Activated CD8-positive, alpha-beta T cell treated with anti-CD3 and anti-CD28 coated beads, Interleukin-2, amount 10 ng/mL, durations not matched to agents 7 days and 5 days (primary cell): Measurements from ENCODE around the gene BLM. TPM values are rescaled to one million over a fixed set of nuclear protein-coding genes. Genes with fewer than 3 reads are reported as not detected.
A peak's percentile ranks its signal among the peaks of the same experiment; 100 is the strongest.

Source experiments
- ATAC-seq: fragments of 150-1000 bp; cut with Tn5 transposase; one replicate; pipeline ENCODE4 v1.10.0; 2021; ENCODE audit warnings: moderate library complexity
- CTCF ChIA-PET: fragments of 350-600 bp; sonication (Branson Sonifier 250); formaldehyde crosslinking; loops from one replicate; lab custom pipeline; 2021; ENCODE audit warnings: antibody characterized with exemption; lab: Charles Lee
- POLR2A ChIA-PET: fragments of 350-600 bp; sonication (Branson Sonifier 250); formaldehyde crosslinking; loops from one replicate; lab custom pipeline; 2021; ENCODE audit warnings: antibody characterized with exemption; lab: Charles Lee
- DNase-seq: peaks from one replicate; pipeline ENCODE4 v3.0.0-alpha.2; 2020
- H3K27ac Mint-ChIP-seq: one replicate; pipeline ENCODE4 v1.8.0; 2021; ENCODE audit warnings: mild to moderate bottlenecking, mixed read lengths
- H3K27me3 Mint-ChIP-seq: one replicate; pipeline ENCODE4 v1.8.0; 2021; ENCODE audit warnings: low read depth, mixed read lengths
- H3K36me3 Mint-ChIP-seq: one replicate; pipeline ENCODE4 v1.8.0; 2021; ENCODE audit warnings: low read depth, mixed read lengths
- H3K4me1 Mint-ChIP-seq: one replicate; pipeline ENCODE4 v1.8.0; 2021; ENCODE audit warnings: low read depth, mixed read lengths
- H3K4me3 Mint-ChIP-seq: one replicate; pipeline ENCODE4 v1.8.0; 2021; ENCODE audit warnings: mild to moderate bottlenecking, mixed read lengths
- H3K9me3 Mint-ChIP-seq: one replicate; pipeline ENCODE4 v1.8.0; 2022; ENCODE audit warnings: mixed read lengths; ENCODE audit not compliant: insufficient read depth
- total RNA-seq, 2 experiments: library from RNA; stranded (reverse); gene quantifications; one replicate each; pipeline ENCODE4 v1.2.3, GENCODE V29; 2021

Gene BLM
- total RNA-seq, 2 experiments from 2014 or later = 52.3 to 57.4 TPM

DNA sequence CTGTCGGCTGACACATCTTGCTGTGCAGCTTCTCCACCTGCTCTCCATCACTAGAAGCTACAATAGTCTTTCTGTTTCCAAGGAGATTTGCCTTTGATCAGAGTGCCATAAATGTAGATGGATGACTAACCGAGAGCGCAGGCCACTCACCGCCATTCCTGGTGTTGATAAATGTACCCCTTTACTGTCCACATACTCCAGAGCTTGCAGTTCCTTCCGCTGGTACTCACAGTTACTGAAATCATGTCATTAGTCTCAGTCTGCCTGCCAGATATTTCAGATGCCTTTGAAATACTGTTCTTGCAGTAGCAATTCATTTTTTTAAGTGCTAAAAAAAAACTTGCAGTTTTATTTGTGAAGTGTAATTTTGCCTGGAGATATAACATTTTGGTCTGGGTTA is 72.3 kb downstream of the BLM start:
- no peak for DNase-seq
- peaks cover 64% of the 10 kb centered on the region for H3K36me3 Mint-ChIP-seq
- peaks cover 11% of the 10 kb centered on the region for H3K4me1 Mint-ChIP-seq
- H3K9me3 Mint-ChIP-seq = no peaks in the 10 kb centered on the region
- no peak for ATAC-seq
- H3K4me3 Mint-ChIP-seq = no peak overlapping the region
- no peak overlapping the region for H3K27ac Mint-ChIP-seq
- POLR2A ChIA-PET = interaction anchor here (0.5 to 0.8 kb wide), 2 partner anchors 89 to 113 kb away, joined by 3 read pairs; partner anchors contain the start of gene MAN2A2
- no peaks in the 10 kb centered on the region for H3K27me3 Mint-ChIP-seq
- CTCF ChIA-PET = interaction anchor here (0.8 to 1.5 kb wide), 6 partner anchors 8 to 96 kb away, joined by 3 to 9 read pairs (median 3); partner anchors contain the start of gene BLM

DNA sequence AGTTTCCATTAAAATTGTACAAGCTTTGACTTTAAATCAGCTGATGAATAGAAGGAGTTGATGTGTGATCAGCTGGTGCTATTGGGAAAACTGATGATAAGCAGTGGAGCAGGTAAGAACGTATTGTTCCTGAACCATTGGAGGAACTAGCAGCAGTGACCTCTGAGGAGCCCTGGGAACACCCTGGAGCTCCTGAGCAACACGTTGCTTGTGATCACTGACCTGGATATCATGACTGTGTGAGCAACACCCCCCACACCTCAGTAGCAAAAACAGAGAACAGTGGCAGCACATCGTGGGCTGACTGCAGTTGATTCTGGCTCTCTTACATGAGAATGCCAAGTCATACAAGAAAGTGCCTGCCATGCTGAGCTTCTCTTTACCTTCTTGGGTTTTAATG is 72.9 kb downstream of the BLM start:
- Mint-ChIP-seq H3K36me3 (peaks cover 64% of the 10 kb centered on the region), H3K4me1 (peaks cover 7% of the 10 kb centered on the region), H3K4me3 (no peak overlapping the region), H3K9me3 (no peaks in the 10 kb centered on the region), H3K27me3 (no peaks in the 10 kb centered on the region), H3K27ac (no peak overlapping the region)
- DNase-seq (no peak), ATAC-seq (no peak)
- POLR2A ChIA-PET = interaction anchor here (0.5 to 0.8 kb wide), 2 partner anchors 90 to 113 kb away, joined by 3 read pairs; partner anchors contain the start of gene MAN2A2
- CTCF ChIA-PET = interaction anchor here (0.6 to 1.8 kb wide), 8 partner anchors 9 to 714 kb away, joined by 3 to 9 read pairs (median 3); partner anchors contain the start of genes BLM and HDDC3

DNA sequence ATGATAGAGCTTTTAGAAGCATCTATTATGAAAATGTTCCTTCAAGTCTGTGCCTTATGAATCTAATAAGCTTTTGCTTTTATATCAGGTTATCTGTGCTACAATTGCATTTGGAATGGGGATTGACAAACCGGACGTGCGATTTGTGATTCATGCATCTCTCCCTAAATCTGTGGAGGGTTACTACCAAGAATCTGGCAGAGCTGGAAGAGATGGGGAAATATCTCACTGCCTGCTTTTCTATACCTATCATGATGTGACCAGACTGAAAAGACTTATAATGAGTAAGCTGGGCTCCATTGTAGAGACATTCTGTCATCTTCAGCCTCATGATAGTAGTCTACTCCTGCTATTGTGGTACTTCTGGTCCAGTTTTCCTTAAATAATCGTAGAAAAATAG is 73.4 kb downstream of the BLM start:
- CTCF ChIA-PET = interaction anchor here (0.6 to 1.8 kb wide), 6 partner anchors 8 to 714 kb away, joined by 3 to 9 read pairs (median 4); partner anchors contain the start of gene HDDC3
- POLR2A ChIA-PET = interaction anchor here (0.6 kb wide), 1 partner anchor 10 kb away, joined by 3 read pairs; no protein-coding TSS in a partner anchor
- Mint-ChIP-seq H3K27ac (no peak overlapping the region), H3K27me3 (no peaks in the 10 kb centered on the region), H3K4me3 (no peak overlapping the region), H3K4me1 (peaks cover 3% of the 10 kb centered on the region), H3K9me3 (no peaks in the 10 kb centered on the region), H3K36me3 (peaks cover 66% of the 10 kb centered on the region)
- ATAC-seq (no peak), DNase-seq (no peak)

DNA sequence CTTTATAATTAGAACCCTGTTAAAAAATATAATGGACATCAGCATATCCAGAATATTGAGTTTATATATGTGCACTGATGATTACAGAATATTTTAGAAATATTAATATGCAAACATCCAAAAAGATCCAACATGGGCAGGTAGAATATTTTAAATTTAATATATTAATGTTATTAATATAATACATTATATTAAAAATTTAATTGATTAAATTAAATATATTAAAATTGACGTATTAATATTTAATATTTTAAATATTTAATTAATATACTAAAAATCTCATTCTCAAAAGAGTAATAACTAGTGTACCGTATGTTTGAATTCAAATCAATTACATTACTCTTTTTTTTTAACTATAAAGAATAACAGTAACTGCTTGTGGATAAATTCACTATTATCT is 77.4 kb downstream of the BLM start:
- no peaks in the 10 kb centered on the region for H3K9me3 Mint-ChIP-seq
- CTCF ChIA-PET = interaction anchor here (1.9 kb wide), 1 partner anchor 12 kb away, joined by 6 read pairs; no protein-coding TSS in a partner anchor
- no peaks in the 10 kb centered on the region for H3K27me3 Mint-ChIP-seq
- peaks cover 3% of the 10 kb centered on the region for H3K4me1 Mint-ChIP-seq
- POLR2A ChIA-PET = interaction anchor here (0.7 kb wide), 1 partner anchor 17 kb away, joined by 3 read pairs; no protein-coding TSS in a partner anchor
- no peak for ATAC-seq
- no peak overlapping the region for H3K27ac Mint-ChIP-seq
- H3K4me3 Mint-ChIP-seq = no peak overlapping the region
- DNase-seq = no peak
- peaks cover 69% of the 10 kb centered on the region for H3K36me3 Mint-ChIP-seq

DNA sequence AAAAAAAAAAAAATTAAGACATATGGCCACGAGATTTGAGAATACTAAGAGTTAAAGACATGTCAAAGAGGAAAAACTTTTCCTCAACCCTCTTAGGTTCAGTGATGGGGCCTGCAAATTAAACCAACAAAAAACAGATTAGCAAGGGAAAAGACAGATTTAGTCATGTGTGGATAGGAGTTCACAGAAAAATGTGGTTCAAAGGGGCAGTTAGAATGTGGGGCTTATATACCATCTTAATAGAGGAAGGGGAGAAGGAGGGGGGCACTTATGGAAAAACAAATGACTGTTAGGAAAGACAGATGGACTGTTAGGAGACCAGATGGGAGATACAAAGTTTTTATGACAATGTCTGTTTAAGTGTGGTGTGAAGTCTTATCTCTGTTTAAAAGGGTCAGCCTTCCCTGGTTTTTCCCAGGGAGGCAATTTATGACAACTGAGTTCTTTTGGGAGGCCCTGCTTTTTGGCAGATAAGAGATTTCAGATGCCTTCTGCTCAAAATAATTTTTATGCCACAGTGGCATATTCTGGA is 82.6 kb downstream of the BLM start:
- POLR2A ChIA-PET = no interaction called here
- DNase-seq = no peak
- Mint-ChIP-seq H3K4me3 (no peak overlapping the region), H3K9me3 (no peaks in the 10 kb centered on the region), H3K4me1 (peaks cover 13% of the 10 kb centered on the region), H3K27me3 (no peaks in the 10 kb centered on the region), H3K27ac (peak overlapping the region; percentile 16), H3K36me3 (peaks cover 70% of the 10 kb centered on the region)
- CTCF ChIA-PET = interaction anchor here (2.1 kb wide), 1 partner anchor 86 kb away, joined by 5 read pairs; no protein-coding TSS in a partner anchor
- no peak for ATAC-seq

DNA sequence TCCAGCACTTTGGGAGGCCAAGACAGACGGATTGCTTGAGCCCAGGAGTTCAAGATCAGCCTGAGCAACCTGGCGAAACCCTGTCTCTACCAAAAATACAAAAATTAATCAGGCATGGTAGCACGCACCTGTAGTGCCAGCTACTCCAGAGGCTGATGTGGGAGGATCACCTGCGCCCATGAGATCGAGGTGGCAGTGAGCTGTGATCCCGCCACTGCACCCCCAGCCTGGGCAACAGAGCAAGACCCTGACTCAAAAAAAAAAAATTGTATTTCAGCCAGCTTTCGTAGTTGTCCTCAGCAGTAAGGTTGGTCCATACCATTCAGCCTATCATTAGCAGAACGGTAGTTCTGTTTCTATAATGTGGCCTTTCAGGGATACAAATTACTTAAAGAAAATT is 84.7 kb downstream of the BLM start:
- Mint-ChIP-seq H3K4me1 (peaks cover 18% of the 10 kb centered on the region), H3K9me3 (no peaks in the 10 kb centered on the region)

DNA sequence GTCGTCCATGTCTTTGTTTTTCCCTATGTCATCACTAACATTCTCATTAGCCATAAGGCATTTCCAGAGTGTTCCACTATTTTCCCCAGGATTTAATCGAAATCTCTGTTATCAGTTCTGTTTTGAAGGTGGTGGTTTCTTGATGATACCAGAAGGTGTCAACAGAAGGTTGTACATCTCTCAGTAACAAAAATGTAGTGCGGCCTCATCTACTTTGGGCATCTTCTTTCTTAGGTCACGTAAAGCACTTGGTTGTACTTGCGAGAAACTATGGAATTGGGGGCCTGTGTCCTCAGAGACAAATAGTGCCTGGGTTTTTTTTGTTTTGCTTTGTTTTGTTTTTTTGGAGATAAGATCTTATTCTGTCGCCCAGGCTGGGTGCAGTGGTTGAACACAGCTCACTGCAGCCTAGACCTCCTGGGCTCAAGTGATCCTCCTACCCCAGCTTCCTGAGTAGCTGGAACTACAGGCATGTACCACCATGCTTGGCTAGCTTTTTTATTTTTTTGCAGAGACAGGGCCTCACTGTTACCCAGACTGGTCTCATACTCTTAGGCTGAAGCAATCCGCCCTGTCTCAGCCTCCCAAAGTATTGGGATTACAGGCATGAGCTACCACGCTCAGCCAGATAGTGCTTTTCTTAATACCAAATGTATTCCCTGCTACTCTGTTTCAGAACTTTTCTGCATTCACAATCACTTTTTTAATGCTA is 90.1 kb downstream of the BLM start:
- Mint-ChIP-seq H3K4me1 (peaks cover 54% of the 10 kb centered on the region), H3K27me3 (no peaks in the 10 kb centered on the region), H3K9me3 (no peaks in the 10 kb centered on the region), H3K36me3 (peaks cover 68% of the 10 kb centered on the region), H3K4me3 (no peak overlapping the region), H3K27ac (peak overlapping the region; percentile 59)
- CTCF ChIA-PET = interaction anchor here (1.2 to 3.3 kb wide), 5 partner anchors 21 to 126 kb away, joined by 3 to 37 read pairs (median 7); partner anchors contain the start of genes HDDC3 and MAN2A2
- DNase-seq (no peak), ATAC-seq (peak; percentile 70)
- POLR2A ChIA-PET = interaction anchor here (1.4 kb wide), 1 partner anchor 23 kb away, joined by 3 read pairs; no protein-coding TSS in a partner anchor

More for the DNA sequence above, 84.7 kb downstream of the BLM start:
- POLR2A ChIA-PET = no interaction called here
- no peak for ATAC-seq
- Mint-ChIP-seq H3K27ac (no peak overlapping the region), H3K27me3 (no peaks in the 10 kb centered on the region), H3K36me3 (peaks cover 54% of the 10 kb centered on the region), H3K4me3 (no peak overlapping the region)
- no peak for DNase-seq
- CTCF ChIA-PET = interaction anchor here (0.6 to 1.0 kb wide), 2 partner anchors 13 to 154 kb away, joined by 3 to 4 read pairs; no protein-coding TSS in a partner anchor

DNA sequence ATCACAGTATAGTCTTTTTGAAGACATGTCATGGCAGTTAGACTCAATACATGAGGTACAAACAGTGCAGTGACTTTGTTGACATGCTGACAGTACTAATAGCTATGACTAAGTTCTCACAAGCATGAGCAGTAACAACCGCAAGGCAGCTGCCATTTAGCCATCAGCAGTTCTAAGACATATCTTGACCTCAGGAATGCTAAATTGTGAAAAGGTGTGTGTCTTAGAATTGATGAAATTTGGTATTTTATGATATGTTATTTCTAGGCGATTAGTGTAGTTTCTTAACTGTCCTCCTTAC is 90.6 kb downstream of the BLM start:
- peak overlapping the region; percentile 59 for H3K27ac Mint-ChIP-seq
- H3K27me3 Mint-ChIP-seq = no peaks in the 10 kb centered on the region
- ChIA-PET CTCF (interaction anchor here (0.8 to 3.3 kb wide), 6 partner anchors 11 to 125 kb away, joined by 3 to 37 read pairs (median 5); partner anchors contain the start of genes HDDC3 and MAN2A2), POLR2A (interaction anchor here (1.4 kb wide), 1 partner anchor 22 kb away, joined by 3 read pairs; no protein-coding TSS in a partner anchor)
- no peak overlapping the region for H3K4me3 Mint-ChIP-seq
- DNase-seq = no peak
- peaks cover 57% of the 10 kb centered on the region for H3K4me1 Mint-ChIP-seq
- no peaks in the 10 kb centered on the region for H3K9me3 Mint-ChIP-seq
- H3K36me3 Mint-ChIP-seq = peaks cover 71% of the 10 kb centered on the region
- ATAC-seq = no peak

DNA sequence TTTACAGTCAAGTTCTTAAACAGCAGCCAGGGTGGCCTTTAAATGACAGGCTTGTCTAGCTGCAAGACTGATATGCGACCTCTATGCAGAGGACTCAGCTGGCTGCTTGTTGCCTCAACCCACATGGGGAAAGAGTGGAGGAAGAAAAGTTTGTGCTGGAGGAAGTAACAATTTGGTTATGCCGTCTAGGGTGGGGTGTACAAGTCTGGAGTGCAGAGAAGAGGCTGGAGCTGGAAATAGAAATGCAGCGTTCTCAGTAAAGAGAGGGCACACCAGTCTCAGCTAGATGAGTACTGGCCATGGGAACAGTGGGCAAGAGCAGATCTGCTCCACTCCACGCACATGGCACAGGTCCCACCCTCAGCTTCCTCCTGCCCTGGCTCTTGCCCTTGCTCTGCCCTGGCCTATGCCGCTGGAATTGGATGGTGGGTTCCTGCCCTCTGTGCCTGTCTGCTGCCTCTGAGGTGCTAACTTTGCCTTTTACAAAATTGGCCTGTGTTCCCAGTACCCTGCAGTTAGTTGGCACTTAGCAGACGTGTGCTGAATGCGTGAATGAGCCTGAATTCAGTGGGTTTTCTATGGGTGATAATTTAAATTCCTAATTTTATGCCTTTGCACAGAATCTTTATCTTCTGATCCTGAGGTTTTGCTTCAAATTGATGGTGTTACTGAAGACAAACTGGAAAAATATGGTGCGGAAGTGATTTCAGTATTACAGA is 91.5 kb downstream of the BLM start:
- peaks cover 73% of the 10 kb centered on the region for H3K36me3 Mint-ChIP-seq
- no peak overlapping the region for H3K4me3 Mint-ChIP-seq
- no peaks in the 10 kb centered on the region for H3K27me3 Mint-ChIP-seq
- no peaks in the 10 kb centered on the region for H3K9me3 Mint-ChIP-seq
- POLR2A ChIA-PET = interaction anchor here (1.4 kb wide), 1 partner anchor 21 kb away, joined by 3 read pairs; no protein-coding TSS in a partner anchor
- no peak for ATAC-seq
- DNase-seq = no peak
- H3K4me1 Mint-ChIP-seq = peaks cover 66% of the 10 kb centered on the region
- H3K27ac Mint-ChIP-seq = peak overlapping the region; percentile 39
- CTCF ChIA-PET = interaction anchor here (0.8 to 3.3 kb wide), 5 partner anchors 10 to 124 kb away, joined by 3 to 37 read pairs (median 3); partner anchors contain the start of gene HDDC3

DNA sequence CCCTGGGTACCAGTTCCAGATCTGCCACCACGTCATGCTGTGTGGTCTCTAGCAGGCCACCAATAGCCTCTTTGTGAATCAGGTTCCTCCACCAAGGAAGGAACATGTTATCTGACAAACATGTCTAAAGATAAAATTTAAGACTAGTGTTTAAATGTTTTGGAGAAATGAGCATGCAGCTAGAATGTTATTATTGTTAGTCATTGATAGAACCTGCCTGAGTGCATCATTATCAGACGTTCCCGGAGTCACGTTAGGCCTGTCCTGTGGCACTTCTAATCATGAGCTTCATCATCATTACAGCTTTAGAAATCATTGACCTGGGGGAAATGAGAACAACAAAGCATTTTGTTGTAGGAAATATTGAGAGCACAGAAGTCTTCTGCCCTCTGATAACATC is 92.4 kb downstream of the BLM start:
- Mint-ChIP-seq H3K9me3 (no peaks in the 10 kb centered on the region), H3K36me3 (peaks cover 74% of the 10 kb centered on the region), H3K4me1 (peaks cover 73% of the 10 kb centered on the region), H3K27ac (peak overlapping the region; percentile 21), H3K4me3 (no peak overlapping the region), H3K27me3 (no peaks in the 10 kb centered on the region)
- ATAC-seq (no peak), DNase-seq (no peak)
- ChIA-PET POLR2A (no interaction called here), CTCF (interaction anchor here (1.1 to 6.6 kb wide), 2 partner anchors 76 to 122 kb away, joined by 4 to 50 read pairs; partner anchors contain the start of genes FES and HDDC3)

DNA sequence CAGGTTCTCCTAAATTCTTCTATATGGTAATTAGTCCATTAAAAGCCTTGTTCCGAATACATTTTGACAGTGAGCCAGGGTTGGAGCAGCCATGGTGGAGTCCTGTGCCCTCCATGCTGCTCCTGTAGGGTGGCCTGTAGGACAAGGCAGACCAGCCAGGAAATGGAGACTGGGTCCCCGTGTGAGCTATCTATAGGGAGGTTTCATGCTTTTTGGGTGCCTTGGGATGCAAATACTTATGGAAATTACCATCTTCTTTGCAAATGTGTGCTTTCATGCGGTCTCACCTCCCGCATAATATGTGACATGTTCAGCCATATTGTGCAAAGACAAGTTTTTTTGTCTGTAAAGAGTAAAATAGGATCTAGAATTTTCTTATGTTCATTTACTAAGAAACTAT is 93.2 kb downstream of the BLM start:
- no peak overlapping the region for H3K27ac Mint-ChIP-seq
- CTCF ChIA-PET = interaction anchor here (1.1 to 6.6 kb wide), 3 partner anchors 27 to 122 kb away, joined by 4 to 50 read pairs (median 4); partner anchors contain the start of genes FES and HDDC3
- H3K27me3 Mint-ChIP-seq = no peaks in the 10 kb centered on the region
- H3K36me3 Mint-ChIP-seq = peaks cover 81% of the 10 kb centered on the region
- no peaks in the 10 kb centered on the region for H3K9me3 Mint-ChIP-seq
- H3K4me1 Mint-ChIP-seq = peaks cover 81% of the 10 kb centered on the region
- no peak for DNase-seq
- no peak overlapping the region for H3K4me3 Mint-ChIP-seq
- POLR2A ChIA-PET = no interaction called here
- ATAC-seq = no peak
